SK-N-SH treated with all-trans-retinoic acid at 6 μM for 48 hours (cell line): ENCODE results near the gene NAALADL2.

Source experiments
- ARNTL ChIP-seq: fragments of 450-650 bp; formaldehyde crosslinking; IDR thresholded peaks from 2 replicates; pipeline ENCODE4 v1.5.0; 2020; ENCODE audit warnings: low read depth, mild to moderate bottlenecking, moderate library complexity, borderline replicate concordance
- ISL1 ChIP-seq: fragments of 250-450 bp; sonication (Bioruptor Pico); IDR thresholded peaks from 2 replicates; pipeline ENCODE4 v2.1.2; 2022; ENCODE audit warnings: mild to moderate bottlenecking, moderate library complexity
- OSR1 ChIP-seq: fragments of 250-450 bp; sonication (Bioruptor Pico); IDR thresholded peaks from 2 replicates; pipeline ENCODE4 v1.8.0; 2022; ENCODE audit warnings: moderate library complexity, mild to moderate bottlenecking, inconsistent platforms
- ZFP3 ChIP-seq: fragments of 250-450 bp; sonication (Bioruptor Pico); IDR thresholded peaks from 2 replicates; pipeline ENCODE4 v1.5.0; 2020; ENCODE audit warnings: mild to moderate bottlenecking, moderate library complexity
- TF ChIP-seq, protein P1 (sequence below): fragments of 250-450 bp; sonication (Bioruptor Pico); IDR thresholded peaks from 2 replicates; pipeline ENCODE4 v1.5.0; 2020; ENCODE audit warnings: mild to moderate bottlenecking, moderate library complexity
- TF ChIP-seq, protein P2 (sequence below): fragments of 250-450 bp; sonication (Bioruptor Pico); IDR thresholded peaks from 2 replicates; pipeline ENCODE4 v1.8.0; 2020; ENCODE audit warnings: mild to moderate bottlenecking, moderate library complexity, borderline replicate concordance
- TF ChIP-seq, protein P3 (sequence below): fragments of 250-450 bp; sonication (Bioruptor Pico); IDR thresholded peaks from 2 replicates; pipeline ENCODE4 v1.5.1; 2020; ENCODE audit warnings: low read depth, mild to moderate bottlenecking, moderate library complexity

DNA sequence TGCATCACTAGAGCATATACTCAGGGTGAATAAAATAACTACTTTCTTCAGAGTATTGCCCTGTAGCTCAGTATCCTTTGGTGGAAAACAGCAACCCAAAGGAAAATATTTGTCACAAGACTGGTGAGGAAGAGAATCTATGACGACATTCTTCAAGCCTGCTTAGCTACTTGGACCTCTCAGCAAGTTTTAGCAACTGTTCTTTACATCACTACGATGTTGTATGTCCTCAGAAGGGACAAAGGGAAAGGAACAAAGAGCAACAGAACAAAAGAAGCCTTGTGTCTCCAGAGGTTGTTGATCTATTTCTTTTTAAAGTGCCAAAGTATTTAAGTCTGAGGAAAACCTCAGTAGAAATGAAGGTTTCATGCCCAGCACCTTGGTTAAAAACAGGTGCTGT is 746.7 kb downstream of the NAALADL2 start:
- TF ChIP-seq, protein P1, sequence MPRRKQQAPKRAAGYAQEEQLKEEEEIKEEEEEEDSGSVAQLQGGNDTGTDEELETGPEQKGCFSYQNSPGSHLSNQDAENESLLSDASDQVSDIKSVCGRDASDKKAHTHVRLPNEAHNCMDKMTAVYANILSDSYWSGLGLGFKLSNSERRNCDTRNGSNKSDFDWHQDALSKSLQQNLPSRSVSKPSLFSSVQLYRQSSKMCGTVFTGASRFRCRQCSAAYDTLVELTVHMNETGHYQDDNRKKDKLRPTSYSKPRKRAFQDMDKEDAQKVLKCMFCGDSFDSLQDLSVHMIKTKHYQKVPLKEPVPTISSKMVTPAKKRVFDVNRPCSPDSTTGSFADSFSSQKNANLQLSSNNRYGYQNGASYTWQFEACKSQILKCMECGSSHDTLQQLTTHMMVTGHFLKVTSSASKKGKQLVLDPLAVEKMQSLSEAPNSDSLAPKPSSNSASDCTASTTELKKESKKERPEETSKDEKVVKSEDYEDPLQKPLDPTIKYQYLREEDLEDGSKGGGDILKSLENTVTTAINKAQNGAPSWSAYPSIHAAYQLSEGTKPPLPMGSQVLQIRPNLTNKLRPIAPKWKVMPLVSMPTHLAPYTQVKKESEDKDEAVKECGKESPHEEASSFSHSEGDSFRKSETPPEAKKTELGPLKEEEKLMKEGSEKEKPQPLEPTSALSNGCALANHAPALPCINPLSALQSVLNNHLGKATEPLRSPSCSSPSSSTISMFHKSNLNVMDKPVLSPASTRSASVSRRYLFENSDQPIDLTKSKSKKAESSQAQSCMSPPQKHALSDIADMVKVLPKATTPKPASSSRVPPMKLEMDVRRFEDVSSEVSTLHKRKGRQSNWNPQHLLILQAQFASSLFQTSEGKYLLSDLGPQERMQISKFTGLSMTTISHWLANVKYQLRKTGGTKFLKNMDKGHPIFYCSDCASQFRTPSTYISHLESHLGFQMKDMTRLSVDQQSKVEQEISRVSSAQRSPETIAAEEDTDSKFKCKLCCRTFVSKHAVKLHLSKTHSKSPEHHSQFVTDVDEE (CRISPR knock-in tag): no peak
- TF ChIP-seq, protein P2, sequence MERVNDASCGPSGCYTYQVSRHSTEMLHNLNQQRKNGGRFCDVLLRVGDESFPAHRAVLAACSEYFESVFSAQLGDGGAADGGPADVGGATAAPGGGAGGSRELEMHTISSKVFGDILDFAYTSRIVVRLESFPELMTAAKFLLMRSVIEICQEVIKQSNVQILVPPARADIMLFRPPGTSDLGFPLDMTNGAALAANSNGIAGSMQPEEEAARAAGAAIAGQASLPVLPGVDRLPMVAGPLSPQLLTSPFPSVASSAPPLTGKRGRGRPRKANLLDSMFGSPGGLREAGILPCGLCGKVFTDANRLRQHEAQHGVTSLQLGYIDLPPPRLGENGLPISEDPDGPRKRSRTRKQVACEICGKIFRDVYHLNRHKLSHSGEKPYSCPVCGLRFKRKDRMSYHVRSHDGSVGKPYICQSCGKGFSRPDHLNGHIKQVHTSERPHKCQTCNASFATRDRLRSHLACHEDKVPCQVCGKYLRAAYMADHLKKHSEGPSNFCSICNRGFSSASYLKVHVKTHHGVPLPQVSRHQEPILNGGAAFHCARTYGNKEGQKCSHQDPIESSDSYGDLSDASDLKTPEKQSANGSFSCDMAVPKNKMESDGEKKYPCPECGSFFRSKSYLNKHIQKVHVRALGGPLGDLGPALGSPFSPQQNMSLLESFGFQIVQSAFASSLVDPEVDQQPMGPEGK: no peak
- no peak for TF ChIP-seq ARNTL (CRISPR knock-in tag)
- no peak for TF ChIP-seq ZFP3
- TF ChIP-seq, protein P3, sequence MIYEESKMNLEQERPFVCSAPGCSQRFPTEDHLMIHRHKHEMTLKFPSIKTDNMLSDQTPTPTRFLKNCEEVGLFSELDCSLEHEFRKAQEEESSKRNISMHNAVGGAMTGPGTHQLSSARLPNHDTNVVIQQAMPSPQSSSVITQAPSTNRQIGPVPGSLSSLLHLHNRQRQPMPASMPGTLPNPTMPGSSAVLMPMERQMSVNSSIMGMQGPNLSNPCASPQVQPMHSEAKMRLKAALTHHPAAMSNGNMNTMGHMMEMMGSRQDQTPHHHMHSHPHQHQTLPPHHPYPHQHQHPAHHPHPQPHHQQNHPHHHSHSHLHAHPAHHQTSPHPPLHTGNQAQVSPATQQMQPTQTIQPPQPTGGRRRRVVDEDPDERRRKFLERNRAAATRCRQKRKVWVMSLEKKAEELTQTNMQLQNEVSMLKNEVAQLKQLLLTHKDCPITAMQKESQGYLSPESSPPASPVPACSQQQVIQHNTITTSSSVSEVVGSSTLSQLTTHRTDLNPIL (CRISPR knock-in tag): no peak
- TF ChIP-seq ISL1 (CRISPR knock-in tag): no peak
- no peak for TF ChIP-seq OSR1 (CRISPR knock-in tag)
